ENCODE measurements around the gene INHBE. TPM values are rescaled to one million over a fixed set of nuclear protein-coding genes. Genes with fewer than 3 reads are reported as not detected.

The INHBE gene
- polyA plus RNA-seq, 3 donors, result 0.65 to 0.77 (median 0.66) TPM

- no peak for DNase-seq (ENCODE audit: extremely low read depth in 1 of 11, low read depth in 9 of 11, low spot score in 4 of 11)
Measured at GRCh38 chr12:57458665-57459054, 3.6 kb downstream of the INHBE start.

DNA sequence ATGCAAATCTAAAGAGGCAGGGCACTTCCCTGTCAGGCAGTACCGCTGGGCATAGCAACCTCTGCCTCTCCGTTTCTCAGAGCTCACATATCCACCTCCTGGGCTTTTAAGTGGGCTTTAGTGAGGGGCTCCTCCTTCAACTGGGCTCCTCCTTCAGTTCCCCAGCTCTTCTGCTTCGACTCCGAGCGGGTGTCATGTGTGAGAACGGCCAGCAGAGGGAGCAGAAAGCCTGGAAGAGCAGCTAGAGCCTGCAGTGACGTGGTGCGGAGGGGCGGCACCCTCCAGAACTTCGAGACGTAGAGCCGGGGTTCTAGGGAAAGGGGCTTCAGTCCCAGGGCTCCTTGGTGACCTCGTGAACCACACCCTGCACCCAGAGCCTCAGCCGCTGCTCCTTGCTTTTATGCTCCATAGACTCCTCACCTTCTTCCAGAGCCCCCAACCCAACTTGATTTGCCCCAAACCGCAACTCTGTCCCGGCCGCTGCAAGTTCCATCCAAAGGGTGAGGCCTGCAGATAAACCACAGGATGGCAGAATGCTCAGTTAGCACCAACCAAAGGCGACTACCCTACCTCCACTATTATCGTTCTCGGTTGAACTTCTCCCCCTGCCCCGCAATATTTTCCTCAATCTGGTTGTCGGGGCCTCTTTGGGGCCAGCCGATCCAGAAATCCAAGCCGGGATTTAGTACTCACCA, 4.1 kb downstream of the INHBE start:
- peak; percentile 89 to 96 (median 95) for DNase-seq (ENCODE audit: extremely low read depth in 1 of 11, low read depth in 9 of 11, low spot score in 4 of 11)

DNA sequence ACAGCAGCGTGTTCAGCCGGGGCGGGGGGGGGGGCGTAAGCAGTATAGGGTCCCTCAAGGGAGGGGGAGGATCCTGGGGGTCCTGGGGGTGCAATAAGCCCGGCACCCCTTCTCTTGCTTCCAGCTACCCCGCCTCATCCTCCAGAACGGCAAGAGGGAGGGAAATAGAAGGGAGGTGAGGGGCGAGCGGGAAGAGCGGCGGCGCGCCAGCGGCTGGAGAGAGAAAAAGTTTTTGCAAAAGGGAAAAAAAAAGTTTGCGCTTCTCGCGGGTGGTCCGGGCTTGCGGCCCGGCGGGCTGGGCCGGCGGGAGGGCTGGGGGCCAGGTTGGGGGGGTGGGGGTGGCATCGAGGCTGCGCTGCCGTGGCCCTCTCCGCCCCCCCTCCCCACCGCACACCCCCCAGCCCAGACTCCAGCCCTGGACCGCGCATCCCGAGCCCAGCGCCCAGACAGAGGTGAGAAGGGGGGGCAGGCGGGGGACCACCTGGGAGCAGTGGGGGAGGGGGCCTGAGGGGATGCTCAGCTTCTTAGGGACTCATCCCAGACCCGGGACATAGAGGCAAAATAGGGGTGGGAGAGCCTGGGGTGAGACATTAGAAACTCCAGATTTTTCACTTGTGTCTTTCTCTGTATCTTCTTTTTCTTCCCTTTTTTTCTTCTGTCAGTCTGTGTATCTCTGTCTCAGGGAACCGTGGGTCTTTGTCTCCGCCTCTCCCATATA, 4.8 kb downstream of the INHBE start, which contains the start of gene GLI1:
GLI1 (plus strand) TSS at position 36 of the 718 bp plus-strand sequence. CDS start 3,907 bp downstream, outside the sequence.
- peak in 2 of 11 donors; percentile 51 to 58 for DNase-seq (ENCODE audit: extremely low read depth in 1 of 11, low read depth in 9 of 11, low spot score in 4 of 11)

DNA sequence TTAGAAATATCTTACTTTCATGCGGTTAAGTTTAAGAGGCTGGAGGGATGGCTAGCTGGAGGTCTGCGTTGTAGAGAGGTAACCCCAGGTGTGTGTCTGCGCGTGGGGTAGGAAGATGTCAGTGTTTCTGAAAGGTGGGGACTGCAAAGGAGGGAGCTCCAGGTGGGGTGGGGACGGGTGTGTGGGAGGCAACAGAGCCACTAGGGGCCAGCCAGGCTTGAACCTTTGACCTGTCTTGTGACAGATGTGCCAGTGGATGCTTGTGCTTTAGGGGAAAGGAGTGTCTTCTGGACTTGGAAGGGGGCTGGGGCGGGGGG, 5.3 kb downstream of the INHBE start:
- no peak for DNase-seq (ENCODE audit: extremely low read depth in 1 of 11, low read depth in 9 of 11, low spot score in 4 of 11)

GRCh38 chr12:57460841-57461275, 5.8 kb downstream of the INHBE start:
- DNase-seq (ENCODE audit: extremely low read depth in 1 of 11, low read depth in 9 of 11, low spot score in 4 of 11), result no peak

- DNase-seq (ENCODE audit: extremely low read depth in 1 of 11, low read depth in 9 of 11, low spot score in 4 of 11), result peak in 8 of 11 donors; percentile 54 to 81 (median 78)
Measured at GRCh38 chr12:57461276-57461916, 6.3 kb downstream of the INHBE start.

- no peak for DNase-seq (ENCODE audit: extremely low read depth in 1 of 11, low read depth in 9 of 11, low spot score in 4 of 11)
Measured at GRCh38 chr12:57461917-57462250, 6.8 kb downstream of the INHBE start.

DNA sequence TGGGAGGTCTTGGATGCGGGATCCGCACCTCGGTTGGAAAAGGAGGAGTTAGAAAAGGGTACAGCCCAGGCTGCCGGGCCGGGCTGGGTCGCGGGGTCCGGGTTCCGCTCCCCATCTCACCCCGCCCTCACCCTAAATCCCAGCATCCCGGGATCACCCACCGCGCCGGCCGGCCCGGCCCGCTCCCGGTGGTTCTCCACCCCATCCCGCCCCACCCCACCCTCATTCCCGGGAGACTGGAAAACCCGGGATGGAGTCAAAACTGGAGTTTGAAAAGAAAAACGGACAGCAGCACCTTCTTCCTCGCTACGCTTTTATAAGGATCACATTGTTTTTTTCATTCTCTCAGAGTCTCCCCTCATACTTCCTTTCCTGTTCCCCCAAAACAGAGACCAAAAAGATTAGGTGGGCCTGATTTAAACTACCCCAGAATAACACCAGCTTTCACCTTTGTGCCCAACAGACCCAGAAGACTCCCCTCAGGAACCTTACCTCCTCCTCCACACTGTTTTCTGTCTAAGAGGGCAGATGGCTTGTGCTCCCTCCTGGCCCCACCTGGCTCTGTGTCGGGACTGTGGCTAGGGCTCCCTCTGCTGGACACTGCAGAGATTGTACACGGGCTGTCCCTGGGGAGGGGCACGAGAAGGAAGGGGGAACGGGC, 7.3 kb downstream of the INHBE start:
- peak in 10 of 11 donors; percentile 78 to 90 (median 86) for DNase-seq (ENCODE audit: extremely low read depth in 1 of 11, low read depth in 9 of 11, low spot score in 4 of 11)

DNA sequence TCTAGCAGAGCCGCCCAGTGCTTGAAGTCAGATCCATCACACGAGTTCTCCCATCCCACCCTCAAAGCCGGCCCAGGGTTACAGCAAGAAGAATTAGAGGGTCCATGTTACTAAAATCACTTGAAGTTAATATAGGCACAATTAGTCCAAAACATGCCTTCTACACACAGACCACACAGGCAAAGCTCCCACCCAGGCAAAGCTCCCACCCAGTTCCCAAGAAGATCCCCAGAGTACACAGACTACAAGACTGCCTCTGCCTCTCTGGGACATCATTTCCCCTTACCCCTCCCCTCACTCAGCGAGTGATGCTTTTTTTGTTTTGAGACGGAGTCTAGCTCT, 7.8 kb downstream of the INHBE start:
- no peak for DNase-seq (ENCODE audit: extremely low read depth in 1 of 11, low read depth in 9 of 11, low spot score in 4 of 11)

DNA sequence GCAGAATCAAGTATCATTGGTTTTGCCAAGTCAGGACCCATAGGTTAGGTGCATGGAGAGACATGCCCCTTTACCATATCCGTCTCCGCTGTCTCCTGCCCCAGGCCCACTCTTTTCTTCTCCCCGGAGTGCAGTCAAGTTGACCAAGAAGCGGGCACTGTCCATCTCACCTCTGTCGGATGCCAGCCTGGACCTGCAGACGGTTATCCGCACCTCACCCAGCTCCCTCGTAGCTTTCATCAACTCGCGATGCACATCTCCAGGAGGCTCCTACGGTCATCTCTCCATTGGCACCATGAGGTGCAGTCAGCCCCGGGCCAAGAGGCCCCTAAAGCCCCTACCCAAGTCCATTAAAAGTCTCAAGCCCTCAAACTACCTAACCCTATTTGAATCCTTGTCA, 9.5 kb downstream of the INHBE start:
- DNase-seq (ENCODE audit: extremely low read depth in 1 of 11, low read depth in 9 of 11, low spot score in 4 of 11), result no peak

DNA sequence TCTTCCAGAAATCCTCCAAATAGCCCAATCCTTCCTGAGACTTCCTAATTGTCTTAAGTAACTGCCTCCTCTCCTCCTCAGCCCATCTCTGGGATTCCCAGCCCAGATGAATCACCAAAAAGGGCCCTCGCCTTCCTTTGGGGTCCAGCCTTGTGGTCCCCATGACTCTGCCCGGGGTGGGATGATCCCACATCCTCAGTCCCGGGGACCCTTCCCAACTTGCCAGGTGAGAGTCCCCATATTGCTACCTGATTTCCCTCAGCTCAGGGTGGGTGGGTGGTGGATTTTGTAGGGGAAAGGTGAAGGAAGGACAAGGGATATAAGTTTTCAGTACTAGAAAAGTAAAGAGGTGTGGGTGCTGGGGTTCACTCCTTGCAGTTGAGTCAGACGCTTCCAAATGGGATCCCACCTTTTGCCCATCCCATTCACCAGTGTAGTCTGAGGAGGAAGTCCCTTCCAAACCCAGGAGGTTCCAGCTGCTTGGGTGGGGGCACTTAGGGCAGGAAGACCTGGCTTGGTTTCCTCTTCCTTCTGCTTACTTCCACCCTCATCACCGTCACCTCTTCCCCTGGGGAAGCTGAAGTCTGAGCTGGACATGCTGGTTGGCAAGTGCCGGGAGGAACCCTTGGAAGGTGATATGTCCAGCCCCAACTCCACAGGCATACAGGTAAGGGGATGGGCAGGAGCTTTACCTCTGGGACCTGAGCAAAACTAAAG, 10.1 kb downstream of the INHBE start:
- no peak for DNase-seq (ENCODE audit: extremely low read depth in 1 of 11, low read depth in 9 of 11, low spot score in 4 of 11)

DNA sequence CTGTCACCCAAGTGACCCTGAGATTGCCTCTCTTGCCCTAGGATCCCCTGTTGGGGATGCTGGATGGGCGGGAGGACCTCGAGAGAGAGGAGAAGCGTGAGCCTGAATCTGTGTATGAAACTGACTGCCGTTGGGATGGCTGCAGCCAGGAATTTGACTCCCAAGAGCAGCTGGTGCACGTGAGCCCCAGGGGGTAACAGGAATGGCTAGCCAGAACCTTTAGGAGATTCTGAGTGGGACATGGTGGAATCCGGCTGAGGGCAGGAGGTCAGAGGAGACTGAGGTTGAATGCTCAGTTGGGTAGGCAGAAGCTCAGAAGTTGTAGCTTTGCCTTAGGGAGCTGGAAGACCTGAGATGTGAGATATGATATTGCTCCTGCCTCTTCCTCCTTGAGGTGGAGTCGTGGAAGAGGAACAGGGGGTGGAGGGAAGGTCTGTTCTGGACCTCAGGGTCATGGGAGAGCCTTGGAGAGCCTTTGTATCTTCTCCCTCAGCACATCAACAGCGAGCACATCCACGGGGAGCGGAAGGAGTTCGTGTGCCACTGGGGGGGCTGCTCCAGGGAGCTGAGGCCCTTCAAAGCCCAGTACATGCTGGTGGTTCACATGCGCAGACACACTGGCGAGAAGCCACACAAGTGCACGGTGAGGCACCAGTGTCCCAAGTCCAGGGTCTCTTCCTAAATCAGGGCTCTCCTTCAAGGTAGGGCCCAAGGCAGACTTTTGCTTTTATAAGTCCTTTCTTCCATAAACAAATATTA, 10.8 kb downstream of the INHBE start:
- no peak for DNase-seq (ENCODE audit: extremely low read depth in 1 of 11, low read depth in 9 of 11, low spot score in 4 of 11)

DNA sequence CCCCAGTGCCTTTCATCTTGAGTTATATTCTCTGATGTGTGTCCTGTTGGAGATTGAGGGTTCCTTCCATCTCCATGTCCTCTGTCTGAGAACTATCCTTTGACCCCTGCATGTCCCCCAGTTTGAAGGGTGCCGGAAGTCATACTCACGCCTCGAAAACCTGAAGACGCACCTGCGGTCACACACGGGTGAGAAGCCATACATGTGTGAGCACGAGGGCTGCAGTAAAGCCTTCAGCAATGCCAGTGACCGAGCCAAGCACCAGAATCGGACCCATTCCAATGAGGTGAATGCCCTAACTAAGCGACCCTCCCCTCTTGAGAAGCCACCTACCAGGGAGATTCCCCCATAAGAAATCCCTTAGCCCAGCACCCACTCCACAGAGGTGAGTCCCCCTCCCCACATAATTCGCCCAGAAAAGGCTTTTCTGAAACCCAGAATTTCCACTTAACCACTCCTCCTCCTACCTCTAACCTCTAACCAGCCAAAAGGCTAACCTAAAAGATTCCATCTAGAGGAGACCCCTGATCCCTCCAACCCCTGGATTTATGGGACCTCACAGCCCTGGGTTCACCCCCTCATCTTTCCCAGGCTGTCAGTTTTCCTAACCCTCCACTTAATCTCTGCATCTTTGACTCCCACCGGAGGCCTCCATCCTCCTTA, 12.2 kb downstream of the INHBE start:
- DNase-seq (ENCODE audit: extremely low read depth in 1 of 11, low read depth in 9 of 11, low spot score in 4 of 11), result no peak

- DNase-seq (ENCODE audit: extremely low read depth in 1 of 11, low read depth in 9 of 11, low spot score in 4 of 11), result no peak
Measured at GRCh38 chr12:57467915-57468314, 12.8 kb downstream of the INHBE start.

- DNase-seq (ENCODE audit: extremely low read depth in 1 of 11, low read depth in 9 of 11, low spot score in 4 of 11), result no peak
Measured at GRCh38 chr12:57469296-57470164, 14.4 kb downstream of the INHBE start.

- no peak for DNase-seq (ENCODE audit: extremely low read depth in 1 of 11, low read depth in 9 of 11, low spot score in 4 of 11)
Measured at GRCh38 chr12:57470286-57470969, 15.3 kb downstream of the INHBE start.
